ENCODE data around the gene ANKRD63.

The ANKRD63 gene

GRCh38 chr15:40270246-40270995, 12.4 kb downstream of the ANKRD63 start (continued):
- no peak for TF ChIP-seq CSRNP3 (CRISPR knock-in tag; IDR thresholded peaks at IDR 0.05)
- no peak for TF ChIP-seq ZFP3 (CRISPR knock-in tag; IDR thresholded peaks at IDR 0.05)
- no peak for TF ChIP-seq ZC3H10 (CRISPR knock-in tag; IDR thresholded peaks at IDR 0.05)

GRCh38 chr15:40269604-40270003, 13.3 kb downstream of the ANKRD63 start:
- TF ChIP-seq TSHZ2 (CRISPR knock-in tag; IDR thresholded peaks at IDR 0.05) = no peak
- no peak for TF ChIP-seq CREB5 (CRISPR knock-in tag; IDR thresholded peaks at IDR 0.05; ENCODE audit: low read depth)
- TF ChIP-seq ZNF70 (CRISPR knock-in tag; IDR thresholded peaks at IDR 0.05) = no peak
- no peak for TF ChIP-seq ZNF565 (CRISPR knock-in tag; conservative IDR thresholded peaks at IDR 0.05; ENCODE audit: low read depth)
- TF ChIP-seq PPARA (CRISPR knock-in tag; IDR thresholded peaks at IDR 0.05; ENCODE audit: borderline replicate concordance) = no peak
- no peak for ATAC-seq

GRCh38 chr15:40267670-40268069, 15.2 kb downstream of the ANKRD63 start:
- ATAC-seq = no peak
- TF ChIP-seq PATZ1 (CRISPR knock-in tag; IDR thresholded peaks at IDR 0.05; ENCODE audit: borderline replicate concordance) (no peak), ZNF70 (CRISPR knock-in tag; IDR thresholded peaks at IDR 0.05) (no peak), ZFP30 (CRISPR knock-in tag; IDR thresholded peaks at IDR 0.05) (no peak), PPARA (CRISPR knock-in tag; IDR thresholded peaks at IDR 0.05; ENCODE audit: borderline replicate concordance) (no peak), GLIS3 (CRISPR knock-in tag; IDR thresholded peaks at IDR 0.05) (no peak), ISL1 (CRISPR knock-in tag; IDR thresholded peaks at IDR 0.05) (no peak)

- ATAC-seq = peak; percentile 93
Observed at GRCh38 chr15:40266828-40267304, 16.0 kb downstream of the ANKRD63 start.

More at GRCh38 chr15:40266828-40267304, 16.0 kb downstream of the ANKRD63 start:
- TF ChIP-seq ZNF70 (CRISPR knock-in tag; IDR thresholded peaks at IDR 0.05) = no peak
- no peak for TF ChIP-seq CSDC2 (CRISPR knock-in tag; IDR thresholded peaks at IDR 0.05)
- no peak for TF ChIP-seq PATZ1 (CRISPR knock-in tag; IDR thresholded peaks at IDR 0.05; ENCODE audit: borderline replicate concordance)
- TF ChIP-seq OSR1 (CRISPR knock-in tag; IDR thresholded peaks at IDR 0.05) = no peak
- no peak for TF ChIP-seq PPARA (CRISPR knock-in tag; IDR thresholded peaks at IDR 0.05; ENCODE audit: borderline replicate concordance)
- TF ChIP-seq ZFP30 (CRISPR knock-in tag; IDR thresholded peaks at IDR 0.05) = no peak
- no peak for TF ChIP-seq ZFP3 (CRISPR knock-in tag; IDR thresholded peaks at IDR 0.05)
- TF ChIP-seq ISL1 (CRISPR knock-in tag; IDR thresholded peaks at IDR 0.05) = no peak
- TF ChIP-seq BACH2 (CRISPR knock-in tag; IDR thresholded peaks at IDR 0.05; ENCODE audit: borderline replicate concordance) = no peak
- no peak for TF ChIP-seq TCF4 (CRISPR knock-in tag; IDR thresholded peaks at IDR 0.05; ENCODE audit: borderline replicate concordance)
- TF ChIP-seq GLIS3 (CRISPR knock-in tag; IDR thresholded peaks at IDR 0.05) = no peak
- no peak for TF ChIP-seq ZNF565 (CRISPR knock-in tag; conservative IDR thresholded peaks at IDR 0.05; ENCODE audit: low read depth)
- TF ChIP-seq CSRNP3 (CRISPR knock-in tag; IDR thresholded peaks at IDR 0.05) = no peak
- TF ChIP-seq ESRRG (CRISPR knock-in tag; IDR thresholded peaks at IDR 0.05) = no peak
- no peak for TF ChIP-seq SNAI2 (CRISPR knock-in tag; IDR thresholded peaks at IDR 0.05)

Data from SK-N-SH treated with all-trans-retinoic acid at 6 μM for 48 hours (cell line).